ENCODE data around the gene TRPM3.

DNA sequence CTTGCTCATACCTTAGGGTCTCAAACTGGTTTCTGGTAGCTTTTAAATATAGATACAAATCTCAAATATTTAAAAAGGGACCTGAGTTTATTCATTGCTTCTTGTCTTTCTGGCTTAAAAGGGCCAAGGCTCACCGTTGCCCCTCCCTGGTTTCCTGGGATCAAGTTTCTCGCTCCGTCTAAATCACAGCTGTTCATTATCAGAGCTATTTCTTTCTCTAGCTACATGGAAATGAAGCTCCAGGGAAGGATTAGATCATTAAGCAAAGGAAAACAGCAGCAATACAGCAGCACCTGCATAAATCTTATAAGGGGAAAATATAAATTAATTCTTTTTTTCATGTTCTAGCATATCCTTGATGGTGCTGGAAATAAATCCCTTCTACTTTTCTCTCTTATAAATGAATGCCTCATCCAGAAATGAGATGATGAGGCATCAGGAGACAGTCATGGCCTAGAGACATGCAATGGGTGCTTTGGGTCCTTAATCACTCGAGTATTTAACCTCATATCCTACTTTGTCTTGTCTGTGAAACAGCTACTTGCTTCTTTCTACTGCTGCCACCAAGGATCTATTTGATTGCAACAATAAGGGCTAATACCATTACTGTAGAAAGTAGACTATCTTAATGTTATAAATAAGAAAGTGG, 320.1 kb downstream of the TRPM3 start:
- TF ChIP-seq, protein P1, sequence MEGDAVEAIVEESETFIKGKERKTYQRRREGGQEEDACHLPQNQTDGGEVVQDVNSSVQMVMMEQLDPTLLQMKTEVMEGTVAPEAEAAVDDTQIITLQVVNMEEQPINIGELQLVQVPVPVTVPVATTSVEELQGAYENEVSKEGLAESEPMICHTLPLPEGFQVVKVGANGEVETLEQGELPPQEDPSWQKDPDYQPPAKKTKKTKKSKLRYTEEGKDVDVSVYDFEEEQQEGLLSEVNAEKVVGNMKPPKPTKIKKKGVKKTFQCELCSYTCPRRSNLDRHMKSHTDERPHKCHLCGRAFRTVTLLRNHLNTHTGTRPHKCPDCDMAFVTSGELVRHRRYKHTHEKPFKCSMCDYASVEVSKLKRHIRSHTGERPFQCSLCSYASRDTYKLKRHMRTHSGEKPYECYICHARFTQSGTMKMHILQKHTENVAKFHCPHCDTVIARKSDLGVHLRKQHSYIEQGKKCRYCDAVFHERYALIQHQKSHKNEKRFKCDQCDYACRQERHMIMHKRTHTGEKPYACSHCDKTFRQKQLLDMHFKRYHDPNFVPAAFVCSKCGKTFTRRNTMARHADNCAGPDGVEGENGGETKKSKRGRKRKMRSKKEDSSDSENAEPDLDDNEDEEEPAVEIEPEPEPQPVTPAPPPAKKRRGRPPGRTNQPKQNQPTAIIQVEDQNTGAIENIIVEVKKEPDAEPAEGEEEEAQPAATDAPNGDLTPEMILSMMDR (IDR thresholded peaks at IDR 0.05 in 4 of 5, conservative IDR thresholded peaks at IDR 0.05 in 1 of 5): no peak
- no peak for TF ChIP-seq POLR2A (IDR thresholded peaks at IDR 0.05)

Measured in gastrocnemius medialis (tissue), 4 donors.